Colon (tissue), 2 donors: ENCODE data around the gene PLXNB3.
"Not testable (repeated sequence)": the region's sequence is repeated elsewhere in the genome, so short reads cannot be mapped to it uniquely, and the experiment has no call there.

Experiments
- FAIRE-seq: peaks from 2 replicates; lab custom pipeline; 2012; peaks lifted over from hg19 to GRCh38; lab: Jason Lieb, UNC
- donor health status: control.
- donor health status: control.

The PLXNB3 gene

GRCh38 chrX:153733651-153734240, 30.3 kb upstream of the PLXNB3 start:
- no peak for FAIRE-seq

- no peak for FAIRE-seq
Measured at GRCh38 chrX:153734871-153735270, 29.2 kb upstream of the PLXNB3 start.

- FAIRE-seq = no peak
Measured at GRCh38 chrX:153735274-153735673, 28.8 kb upstream of the PLXNB3 start.

- no peak for FAIRE-seq
Measured at GRCh38 chrX:153736071-153736820, 27.8 kb upstream of the PLXNB3 start.

GRCh38 chrX:153736871-153737441, 27.1 kb upstream of the PLXNB3 start:
- FAIRE-seq = no peak

- FAIRE-seq = no peak
Measured at GRCh38 chrX:153738056-153738605, 25.9 kb upstream of the PLXNB3 start.

GRCh38 chrX:153739754-153740486, 24.1 kb upstream of the PLXNB3 start:
- no peak for FAIRE-seq

- no peak for FAIRE-seq
Measured at GRCh38 chrX:153740631-153741222, 23.3 kb upstream of the PLXNB3 start.

- FAIRE-seq = no peak
Measured at GRCh38 chrX:153741446-153741845, 22.6 kb upstream of the PLXNB3 start.

GRCh38 chrX:153742111-153742510, 21.9 kb upstream of the PLXNB3 start:
- FAIRE-seq = not testable (repeated sequence)

- FAIRE-seq = not testable (repeated sequence)
Measured at GRCh38 chrX:153742796-153743467, 21.1 kb upstream of the PLXNB3 start.

- not testable (repeated sequence) for FAIRE-seq
Measured at GRCh38 chrX:153743468-153744209, 20.4 kb upstream of the PLXNB3 start.

GRCh38 chrX:153744210-153745066, 19.6 kb upstream of the PLXNB3 start:
- FAIRE-seq = no peak

GRCh38 chrX:153745067-153745433, 19.0 kb upstream of the PLXNB3 start:
- not testable (repeated sequence) for FAIRE-seq

GRCh38 chrX:153746359-153746758, 17.7 kb upstream of the PLXNB3 start:
- no peak for FAIRE-seq

GRCh38 chrX:153746991-153747390, 17.1 kb upstream of the PLXNB3 start:
- FAIRE-seq = not testable (repeated sequence)

- not testable (repeated sequence) for FAIRE-seq
Measured at GRCh38 chrX:153749017-153749416, 15.0 kb upstream of the PLXNB3 start.

GRCh38 chrX:153750127-153750774, 13.8 kb upstream of the PLXNB3 start:
- no peak for FAIRE-seq

GRCh38 chrX:153755136-153755535, 8.9 kb upstream of the PLXNB3 start:
- no peak for FAIRE-seq
